HepG2 (cell line): ENCODE results near the gene RITA1. TPM values are rescaled to one million over a fixed set of nuclear protein-coding genes. Genes with fewer than 3 reads are reported as not detected.

Experiments
- ATAC-seq: fragments of 200-7000 bp; cut with Tn5 transposase; 3 replicates; pipeline ENCODE4 v1.9.1; 2020; ENCODE audit warnings: mild to moderate bottlenecking, moderate library complexity
- BruUV-seq: library from RNA; stranded (reverse); fragments of 400-500 nt; replicated peaks from 2 replicates; lab custom pipeline; 2021; lab: Mats Ljungman, UMichigan
- CTCF ChIA-PET: fragments of 300-600 bp; formaldehyde crosslinking; extraction: SDS; loops from one replicate; lab custom pipeline; 2021; ENCODE audit warnings: low total read pairs, inconsistent platforms, low intra/inter-chr PET ratio; lab: Yijun Ruan, JAX
- POLR2A ChIA-PET: fragments of 350-600 bp; sonication (Branson Sonifier 250); formaldehyde crosslinking; loops from one replicate; lab custom pipeline; 2020; ENCODE audit warnings: antibody characterized with exemption, inconsistent platforms; lab: Yijun Ruan, JAX
- DNase-seq: peaks from one replicate; pipeline ENCODE4 v3.0.0-alpha.2; 2015; ENCODE audit warnings: low spot score
- FAIRE-seq: peaks from 3 replicates; lab custom pipeline; 2011; peaks lifted over from hg19 to GRCh38; lab: Jason Lieb, UNC
- H2AFZ ChIP-seq: one replicate; pipeline ENCODE4 v1.6.1; 2011; ENCODE audit warnings: low read length, inconsistent platforms
- H3K27ac ChIP-seq: fragments of 300-600 bp; 3 replicates; pipeline ENCODE4 v1.8.0; 2011; ENCODE audit warnings: mixed run types, mild to moderate bottlenecking, mixed read lengths, low read length, inconsistent platforms; ENCODE audit not compliant: insufficient read depth; ENCODE audit errors: extremely low read length
- H3K27me3 ChIP-seq, 2 experiments: fragments of 200-600 bp in 1 of 2; 2 replicates in 1 of 2; 3 replicates in 1 of 2; pipeline versions ENCODE4 v1.6.0 to v1.8.0; 2011; ENCODE audit warnings: low read length in 2 of 2, mild to moderate bottlenecking in 2 of 2, moderate library complexity in 2 of 2, inconsistent platforms in 1 of 2; ENCODE audit not compliant: insufficient read depth in 2 of 2, control insufficient read depth in 1 of 2
- H3K36me3 ChIP-seq, 2 experiments: fragments of 200-600 bp in 1 of 2; replicated peaks in 1 of 2; 2 replicates in 1 of 2; 3 replicates in 1 of 2; pipeline versions ENCODE4 v1.5.1 to v1.8.0; 2011; ENCODE audit warnings: low read length in 2 of 2, inconsistent platforms in 1 of 2; ENCODE audit not compliant: insufficient read depth in 2 of 2, control insufficient read depth in 1 of 2
- H3K4me1 ChIP-seq: 2 replicates; pipeline ENCODE4 v1.5.1; 2012; ENCODE audit warnings: low read length, inconsistent platforms; ENCODE audit not compliant: insufficient read depth
- H3K4me2 ChIP-seq: 2 replicates; pipeline ENCODE4 v1.6.0; 2011; ENCODE audit warnings: low read depth, low read length, inconsistent platforms
- H3K4me3 ChIP-seq, 3 experiments: fragments of 200-600 bp in 1 of 3; sonication (generic), shearing (Covaris generic) in 1 of 3; replicated peaks in 1 of 3; 2 replicates each; pipeline ENCODE4 v1.5.1; 2011 to 2016; ENCODE audit warnings: low read length in 3 of 3, inconsistent platforms in 2 of 3, low read depth in 2 of 3, mild to moderate bottlenecking in 2 of 3, control low read depth in 1 of 3, mixed read lengths in 1 of 3; ENCODE audit not compliant: insufficient read depth in 1 of 3
- H3K79me2 ChIP-seq: one replicate; pipeline ENCODE4 v1.6.1; 2011; ENCODE audit warnings: low read length, inconsistent platforms; ENCODE audit not compliant: insufficient read depth
- H3K9ac ChIP-seq: 2 replicates; pipeline ENCODE4 v1.6.0; 2011; ENCODE audit warnings: mild to moderate bottlenecking, low read depth, low read length, inconsistent platforms; ENCODE audit not compliant: insufficient read depth
- H3K9me3 ChIP-seq: 2 replicates; pipeline ENCODE4 v1.5.1; 2012; ENCODE audit warnings: mild to moderate bottlenecking, low read length
- H4K20me1 ChIP-seq: 2 replicates; pipeline ENCODE4 v1.6.0; 2011; ENCODE audit warnings: inconsistent platforms, mild to moderate bottlenecking, low read length, moderate library complexity; ENCODE audit not compliant: insufficient read depth
- CEBPB ChIP-seq: IDR thresholded peaks from 2 replicates; pipeline ENCODE4 v1.6.1; 2011; ENCODE audit warnings: low read depth, low read length, improper control_type of control experiment, borderline replicate concordance
- TARDBP ChIP-seq: sonication (generic); formaldehyde crosslinking; IDR thresholded peaks from 2 replicates; pipeline ENCODE4 v1.8.0; 2022; ENCODE audit warnings: mild to moderate bottlenecking, missing genetic modification reagents
- UBTF ChIP-seq: sonication (generic); formaldehyde crosslinking; IDR thresholded peaks from 2 replicates; pipeline ENCODE4 v1.4.0; 2020; ENCODE audit warnings: mild to moderate bottlenecking, missing genetic modification reagents
- ZNF629 ChIP-seq: sonication (generic); formaldehyde crosslinking; conservative IDR thresholded peaks from 2 replicates; pipeline ENCODE4 v1.5.0; 2020; ENCODE audit warnings: missing genetic modification reagents
- WGBS: methylation state at CpG from one replicate; pipeline ENCODE4 v1.1.6; 2017; ENCODE audit warnings: low lambda C conversion rate; 5-methylcytosine and 5-hydroxymethylcytosine counted together
- in situ Hi-C: cut with HindIII; loops from 2 replicates; pipeline ENCODE4 v1.10.0; 2017; ENCODE audit warnings: low pct_unique_long_range_greater_than_20kb; ENCODE audit not compliant: extremely low pct_ligation_motif_present
- intact Hi-C: fragments of 100-400 bp; cut with micrococcal nuclease; formaldehyde crosslinking; loops from one replicate; pipeline ENCODE4 v1.10.0; 2022; ENCODE audit not compliant: unreplicated experiment
- polyA plus RNA-seq, 8 experiments: library from polyadenylated mRNA; depleted of rRNA in 3 of 8; stranded (reverse) in 7 of 8; unstranded in 1 of 8; fragments of >200 nt; fragmentation: Illumina TruSeq in 4 of 8; extraction: Trizol in 4 of 8; gene quantifications; 2 replicates each; pipeline versions ENCODE4 v1.2.1 to v1.2.3, GENCODE V29; 2011 to 2016; ENCODE audit warnings: low read depth in 4 of 8, missing spikeins in 1 of 8, mixed read lengths in 1 of 8; ENCODE audit not compliant: insufficient read depth in 1 of 8
- total RNA-seq, 5 experiments: library from RNA; depleted of rRNA; stranded (reverse); fragments of >200 nt; fragmentation: Illumina TruSeq; extraction: Trizol; gene quantifications; 2 replicates each; pipeline ENCODE4 v1.2.3, GENCODE V29; 2016; ENCODE audit warnings: low read depth in 1 of 5

The RITA1 gene
- total and polyA plus RNA-seq, 2 of the 13 experiments (the other 11 are each of a cell fraction or from before 2014, with no cell fraction given) = 12.4 to 28.9 TPM

GRCh38 chr12:113136990-113137511, 48.5 kb upstream of the RITA1 start:
- intact Hi-C loops = no loop called here

More at GRCh38 chr12:113136990-113137511, 48.5 kb upstream of the RITA1 start:
- Histone ChIP-seq H3K9me3 (no peaks in the 10 kb centered on the region), H3K36me3 (no peaks in the 10 kb centered on the region), H3K4me1 (peaks cover 5% of the 10 kb centered on the region), H3K9ac (no peak overlapping the region), H3K79me2 (no peaks in the 10 kb centered on the region), H3K4me2 (no peak overlapping the region), H3K27ac (no peak overlapping the region), H3K4me3 (no peak overlapping the region), H2AFZ (no peak overlapping the region), H3K27me3 (peaks cover 1 to 2% of the 10 kb centered on the region in 2 experiments; a peak in 2 of 5 replicates), H4K20me1 (no peaks in the 10 kb centered on the region)
- ChIA-PET CTCF (no interaction called here), POLR2A (no interaction called here)
- DNase-seq = no peak
- TF ChIP-seq TARDBP (CRISPR knock-in tag) = no peak
- no peak for TF ChIP-seq UBTF (CRISPR knock-in tag)
- TF ChIP-seq ZNF629 (CRISPR knock-in tag) = peak; percentile 49
- TF ChIP-seq CEBPB = peak; percentile 32; the same call in 1 of the 2 replicates
- ATAC-seq = no peak
- in situ Hi-C loops = no loop called here
- FAIRE-seq = no peak
- BruUV-seq = no TSS peak
- 30% methylated on average over 6 of the region's 6 CpGs for WGBS
